Cerebellar cortex (tissue), 1 donor: ENCODE measurements around the gene EXOC6B.

Experiments used
- DNase-seq: peaks from one replicate; pipeline ENCODE4 v3.0.0-alpha.2; 2015; ENCODE audit warnings: low spot score

Gene EXOC6B

GRCh38 chr2:72350852-72351251, 475.0 kb downstream of the EXOC6B start:
- DNase-seq, result no peak

GRCh38 chr2:72349016-72349415, 476.8 kb downstream of the EXOC6B start:
- DNase-seq, result no peak

GRCh38 chr2:72347081-72347480, 478.8 kb downstream of the EXOC6B start:
- no peak for DNase-seq

DNA sequence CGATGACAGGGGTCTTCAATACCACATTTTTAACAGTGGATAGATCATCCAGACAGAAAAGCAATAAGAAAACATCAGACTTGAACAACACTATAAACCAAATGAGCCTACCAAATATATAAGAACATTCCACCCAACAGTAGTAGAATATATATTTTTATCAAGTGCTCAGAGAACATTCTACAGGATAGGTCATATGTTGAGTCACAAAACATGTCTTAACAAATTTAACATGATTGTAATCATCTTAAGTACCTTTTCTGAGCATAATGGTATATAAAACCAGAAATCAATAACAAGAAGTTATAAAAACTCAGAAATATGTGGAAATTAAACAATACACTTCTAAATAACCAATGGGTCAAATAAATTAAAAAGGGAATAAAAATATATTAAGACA, 484.2 kb downstream of the EXOC6B start:
- no peak for DNase-seq

- DNase-seq, result no peak
Measured at GRCh38 chr2:72340665-72341064, 485.2 kb downstream of the EXOC6B start.

DNA sequence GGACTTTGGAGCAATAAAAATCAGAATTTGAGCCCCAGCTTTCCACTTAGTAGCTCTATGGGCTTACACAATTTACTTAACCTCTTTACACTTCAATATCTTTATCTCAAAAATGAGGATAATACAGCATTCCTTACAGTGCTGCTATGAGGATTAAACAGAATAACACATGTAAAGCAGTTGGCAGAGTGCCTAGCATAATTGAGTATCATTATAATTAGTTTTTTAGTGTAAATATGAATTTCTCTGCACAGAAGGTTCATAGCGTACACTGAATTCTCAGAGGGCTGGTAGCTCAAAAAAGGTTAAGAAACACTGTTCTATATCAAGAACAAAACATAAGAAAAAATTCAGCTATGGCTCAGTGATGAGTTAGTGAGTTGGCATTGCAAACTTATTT, 487.8 kb downstream of the EXOC6B start:
- DNase-seq, result no peak

- no peak for DNase-seq
Measured at GRCh38 chr2:72332720-72333119, 493.1 kb downstream of the EXOC6B start.

DNA sequence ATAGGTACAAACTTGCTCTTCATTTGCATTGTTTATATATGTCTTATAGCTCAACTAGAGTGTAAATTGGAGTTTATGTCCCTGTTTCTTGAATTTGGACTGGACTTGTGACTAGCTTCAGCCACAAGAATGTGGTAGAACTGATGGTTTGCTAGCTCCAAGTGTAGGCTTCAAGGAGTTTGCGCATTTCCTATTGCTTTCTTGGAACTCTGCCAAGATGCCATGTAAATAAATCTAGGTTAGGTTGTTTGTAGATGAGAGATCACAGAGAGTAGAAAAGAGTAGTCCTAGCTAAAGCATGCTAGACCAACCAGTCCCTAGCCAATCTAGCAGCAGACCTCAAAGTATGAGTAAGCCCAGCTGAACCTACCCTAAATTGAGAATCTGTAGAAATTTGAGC, 495.2 kb downstream of the EXOC6B start:
- DNase-seq, result no peak

GRCh38 chr2:72326759-72327158, 499.1 kb downstream of the EXOC6B start:
- no peak for DNase-seq

DNA sequence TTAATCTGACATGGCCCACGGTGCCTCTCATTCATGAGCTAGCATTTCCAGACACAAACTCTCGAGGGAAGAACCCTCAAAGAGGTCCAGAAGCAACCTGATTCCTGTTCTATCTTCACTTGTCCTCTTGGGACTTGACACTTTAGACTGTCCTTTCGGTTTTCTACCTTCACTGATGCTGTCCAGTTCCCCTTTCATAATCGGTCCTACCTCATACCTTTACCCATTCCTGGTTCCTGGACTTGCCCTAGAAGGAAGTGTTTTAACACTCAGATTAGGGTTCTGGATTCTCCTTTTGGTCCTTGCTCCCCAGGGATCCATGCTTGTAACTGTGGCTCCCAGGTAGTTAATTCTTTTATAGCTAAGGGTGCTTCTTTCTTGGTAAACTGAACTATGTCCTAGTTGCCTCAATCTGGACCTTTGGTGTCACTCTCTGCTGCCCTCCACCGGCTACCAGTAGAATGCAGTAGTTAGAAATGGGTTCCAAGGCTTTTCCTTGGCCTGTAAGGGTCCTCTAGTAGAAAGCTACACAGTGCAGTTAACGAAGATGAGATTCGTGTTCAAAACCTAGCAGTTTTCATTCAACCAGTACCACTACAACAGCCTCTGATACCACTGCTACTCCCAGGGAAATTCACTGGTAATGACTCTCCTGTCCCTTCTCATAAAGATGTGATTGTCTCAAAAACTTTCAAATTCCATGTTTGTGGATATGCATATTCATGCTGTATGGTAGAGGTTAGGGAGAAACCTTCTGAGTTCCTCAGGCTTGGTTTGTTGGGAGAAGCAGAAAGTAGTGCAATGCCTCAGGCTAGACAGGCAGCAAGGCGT, 500.0 kb downstream of the EXOC6B start:
- no peak for DNase-seq

DNA sequence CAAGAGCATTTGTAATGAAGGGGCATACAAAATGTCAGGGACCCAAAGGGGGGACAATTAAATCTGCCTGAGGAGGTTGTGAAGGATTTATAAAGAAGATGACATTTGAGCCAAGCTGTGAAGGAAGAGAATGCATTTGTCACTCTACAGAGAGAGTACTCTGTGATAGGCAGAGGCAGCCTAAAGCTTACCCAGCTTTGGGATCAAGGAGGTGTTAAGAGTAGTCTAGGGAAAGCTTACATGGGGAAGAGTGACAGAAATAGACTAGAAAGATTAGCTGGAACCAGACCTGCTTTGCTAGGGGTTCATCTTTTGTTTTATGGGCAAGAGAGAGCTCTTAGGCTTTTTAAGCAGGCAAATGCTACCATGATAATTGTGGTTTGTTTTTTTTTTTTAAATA, 509.1 kb downstream of the EXOC6B start:
- no peak for DNase-seq

- DNase-seq, result no peak
Measured at GRCh38 chr2:72300147-72300684, 525.6 kb downstream of the EXOC6B start.

- no peak for DNase-seq
Measured at GRCh38 chr2:72293620-72294019, 532.2 kb downstream of the EXOC6B start.

GRCh38 chr2:72292433-72292832, 533.4 kb downstream of the EXOC6B start:
- DNase-seq, result no peak

DNA sequence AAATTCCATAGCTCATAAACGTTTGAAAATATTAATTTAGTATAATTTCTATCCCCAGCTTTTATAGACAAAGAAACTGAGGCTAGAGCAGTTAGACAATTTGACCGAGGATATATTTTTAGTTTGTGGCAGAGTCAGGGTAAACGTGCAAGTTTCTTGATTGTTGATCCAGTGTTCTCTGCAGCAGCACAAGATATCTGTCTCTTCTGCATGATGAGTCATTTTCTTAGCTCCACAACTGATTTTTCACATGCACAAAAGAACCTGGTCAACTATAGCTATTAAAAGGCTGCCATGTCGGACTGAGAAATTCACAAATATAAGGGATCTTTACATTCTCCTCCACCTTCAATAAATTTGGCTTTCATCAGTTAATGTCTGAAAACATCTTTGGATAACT, 534.8 kb downstream of the EXOC6B start:
- DNase-seq, result no peak

GRCh38 chr2:72289736-72290135, 536.1 kb downstream of the EXOC6B start:
- no peak for DNase-seq

DNA sequence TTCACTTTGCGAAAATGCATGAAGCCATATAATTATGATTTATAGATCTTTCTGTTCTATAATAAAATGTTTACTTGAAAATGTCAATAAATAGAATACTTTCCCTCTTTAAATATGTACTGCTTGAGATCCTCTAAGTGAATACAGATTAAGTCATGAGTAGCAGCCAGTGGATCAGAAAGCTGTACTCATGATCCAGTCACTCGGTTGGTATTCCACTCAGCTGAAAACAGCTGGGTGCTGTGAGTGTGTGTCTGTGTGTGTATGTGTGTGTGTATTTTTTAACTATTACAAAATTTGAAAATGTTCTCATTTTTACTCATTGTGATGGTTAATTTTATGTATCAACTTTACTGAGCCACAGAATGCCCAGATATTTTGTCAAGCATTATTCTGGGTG, 536.5 kb downstream of the EXOC6B start:
- no peak for DNase-seq

- DNase-seq, result no peak
Measured at GRCh38 chr2:72278046-72278445, 547.8 kb downstream of the EXOC6B start.

DNA sequence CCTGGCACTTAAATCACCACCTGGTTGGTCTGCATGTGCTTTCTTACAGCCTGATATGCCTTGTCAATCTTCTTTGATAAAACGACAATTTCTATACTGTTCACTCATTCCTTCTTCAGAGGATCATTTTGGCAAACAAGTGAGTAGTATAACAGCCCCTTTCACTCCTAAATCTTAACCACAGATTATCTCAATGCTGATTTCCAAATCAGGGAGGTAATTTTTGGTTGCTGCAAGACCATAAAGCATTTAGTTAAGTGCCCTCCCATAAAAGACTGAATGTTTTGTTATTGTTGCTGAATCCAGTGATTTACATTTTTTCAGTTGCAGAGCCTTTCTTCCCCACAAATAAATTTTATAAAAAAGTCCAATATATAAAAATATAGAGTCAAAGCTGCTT, 549.0 kb downstream of the EXOC6B start:
- DNase-seq, result no peak

GRCh38 chr2:72276356-72276755, 549.5 kb downstream of the EXOC6B start:
- DNase-seq, result no peak

GRCh38 chr2:72275084-72275483, 550.7 kb downstream of the EXOC6B start:
- DNase-seq, result no peak

DNA sequence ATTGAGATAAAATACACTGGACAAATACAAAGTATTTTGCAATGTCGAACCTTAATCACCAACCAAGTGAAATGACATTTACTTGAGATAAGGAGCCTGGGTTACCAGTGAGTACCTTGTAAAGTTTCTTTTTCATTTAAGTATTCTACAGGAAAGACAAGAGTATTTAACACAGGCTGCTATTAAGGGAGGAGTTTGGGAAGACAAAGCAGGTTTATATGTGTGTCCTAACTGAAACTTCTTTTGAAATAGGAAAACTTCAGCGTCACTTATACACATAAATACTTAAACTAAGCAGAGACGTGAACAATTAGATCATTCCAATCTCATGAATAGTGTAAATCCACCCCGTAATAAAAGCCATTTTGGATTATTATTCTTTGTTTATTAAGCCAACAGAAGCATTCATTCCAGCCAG, 551.4 kb downstream of the EXOC6B start:
- DNase-seq, result no peak

DNA sequence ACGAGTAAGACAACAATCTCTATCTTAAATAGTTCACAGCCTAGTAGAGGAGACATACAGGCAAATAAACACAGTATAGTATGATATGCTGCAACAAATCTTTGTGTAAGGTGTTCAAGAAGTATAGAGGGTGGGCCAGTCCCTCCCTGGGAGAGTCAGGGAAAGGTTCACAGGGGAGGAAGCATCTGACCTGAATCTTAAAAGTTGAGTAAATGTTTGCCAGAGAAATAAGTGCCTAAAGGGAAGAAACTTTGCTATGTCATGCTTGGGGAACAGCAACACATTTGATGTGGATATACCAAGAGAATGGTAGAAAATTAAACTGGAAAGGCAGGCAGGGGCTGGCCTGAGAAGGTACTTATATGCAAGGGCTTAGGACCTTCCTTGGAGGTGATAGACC, 552.4 kb downstream of the EXOC6B start:
- DNase-seq, result no peak
